ENCODE data around the gene FOXL2. TPM values are rescaled to one million over a fixed set of nuclear protein-coding genes. Genes with fewer than 3 reads are reported as not detected.

The FOXL2 gene
- total RNA-seq, 1 donor from 2014 or later: 0.21 TPM

GRCh38 chr3:138908846-138909245 is 38.1 kb downstream of the FOXL2 start:
- TF ChIP-seq, protein P1, sequence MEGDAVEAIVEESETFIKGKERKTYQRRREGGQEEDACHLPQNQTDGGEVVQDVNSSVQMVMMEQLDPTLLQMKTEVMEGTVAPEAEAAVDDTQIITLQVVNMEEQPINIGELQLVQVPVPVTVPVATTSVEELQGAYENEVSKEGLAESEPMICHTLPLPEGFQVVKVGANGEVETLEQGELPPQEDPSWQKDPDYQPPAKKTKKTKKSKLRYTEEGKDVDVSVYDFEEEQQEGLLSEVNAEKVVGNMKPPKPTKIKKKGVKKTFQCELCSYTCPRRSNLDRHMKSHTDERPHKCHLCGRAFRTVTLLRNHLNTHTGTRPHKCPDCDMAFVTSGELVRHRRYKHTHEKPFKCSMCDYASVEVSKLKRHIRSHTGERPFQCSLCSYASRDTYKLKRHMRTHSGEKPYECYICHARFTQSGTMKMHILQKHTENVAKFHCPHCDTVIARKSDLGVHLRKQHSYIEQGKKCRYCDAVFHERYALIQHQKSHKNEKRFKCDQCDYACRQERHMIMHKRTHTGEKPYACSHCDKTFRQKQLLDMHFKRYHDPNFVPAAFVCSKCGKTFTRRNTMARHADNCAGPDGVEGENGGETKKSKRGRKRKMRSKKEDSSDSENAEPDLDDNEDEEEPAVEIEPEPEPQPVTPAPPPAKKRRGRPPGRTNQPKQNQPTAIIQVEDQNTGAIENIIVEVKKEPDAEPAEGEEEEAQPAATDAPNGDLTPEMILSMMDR (IDR thresholded peaks at IDR 0.05): no peak
- no peaks in the 10 kb centered on the region for H3K36me3 Mint-ChIP-seq (ENCODE audit: unreplicated experiment)
- DNase-seq (ENCODE audit: extremely low spot score, unreplicated experiment): no peak
- H3K27me3 Mint-ChIP-seq (ENCODE audit: unreplicated experiment): no peaks in the 10 kb centered on the region
- H3K4me1 Mint-ChIP-seq (ENCODE audit: unreplicated experiment): no peaks in the 10 kb centered on the region
- H3K9me3 Mint-ChIP-seq (ENCODE audit: unreplicated experiment): peaks cover 4% of the 10 kb centered on the region
- H3K4me3 Mint-ChIP-seq (ENCODE audit: unreplicated experiment): no peak overlapping the region
- H3K27ac Mint-ChIP-seq (ENCODE audit: unreplicated experiment): no peak overlapping the region

- no peaks in the 10 kb centered on the region for H3K4me1 Mint-ChIP-seq (ENCODE audit: unreplicated experiment)
- H3K27ac Mint-ChIP-seq (ENCODE audit: unreplicated experiment): no peak overlapping the region
- TF ChIP-seq, protein P1 (IDR thresholded peaks at IDR 0.05): no peak
- DNase-seq (ENCODE audit: extremely low spot score, unreplicated experiment): no peak
- no peak overlapping the region for H3K4me3 Mint-ChIP-seq (ENCODE audit: unreplicated experiment)
- no peaks in the 10 kb centered on the region for H3K27me3 Mint-ChIP-seq (ENCODE audit: unreplicated experiment)
- H3K36me3 Mint-ChIP-seq (ENCODE audit: unreplicated experiment): no peaks in the 10 kb centered on the region
- peaks cover 4% of the 10 kb centered on the region for H3K9me3 Mint-ChIP-seq (ENCODE audit: unreplicated experiment)
These were observed 39.4 kb downstream of the FOXL2 start for GRCh38 chr3:138907539-138907938.

DNA sequence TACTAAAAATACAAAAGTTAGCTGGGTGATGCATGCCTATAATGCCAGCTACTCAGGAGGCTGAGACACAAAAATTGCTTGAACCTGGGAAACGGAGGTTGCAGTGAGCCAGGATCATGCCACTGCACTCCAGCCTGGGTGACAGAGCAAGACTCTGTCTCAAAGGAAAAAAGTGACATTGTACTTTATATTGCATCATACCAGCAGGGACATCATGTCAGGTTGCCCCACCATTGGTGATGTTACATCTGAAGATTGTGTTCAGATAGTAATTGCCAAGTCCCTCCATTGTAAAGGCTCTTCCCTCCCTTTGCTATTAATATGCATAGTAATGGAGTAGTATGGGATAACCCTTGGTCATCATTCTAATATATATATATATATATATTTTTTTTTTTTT is 44.8 kb downstream of the FOXL2 start:
- H3K9me3 Mint-ChIP-seq (ENCODE audit: unreplicated experiment): peaks cover 4% of the 10 kb centered on the region
- H3K27ac Mint-ChIP-seq (ENCODE audit: unreplicated experiment): no peak overlapping the region
- no peaks in the 10 kb centered on the region for H3K36me3 Mint-ChIP-seq (ENCODE audit: unreplicated experiment)
- H3K4me3 Mint-ChIP-seq (ENCODE audit: unreplicated experiment): no peak overlapping the region
- no peak for DNase-seq (ENCODE audit: extremely low spot score, unreplicated experiment)
- H3K27me3 Mint-ChIP-seq (ENCODE audit: unreplicated experiment): peaks cover 9% of the 10 kb centered on the region
- TF ChIP-seq, protein P1 (IDR thresholded peaks at IDR 0.05): no peak
- H3K4me1 Mint-ChIP-seq (ENCODE audit: unreplicated experiment): no peaks in the 10 kb centered on the region

GRCh38 chr3:138901567-138901966 is 45.4 kb downstream of the FOXL2 start:
- Mint-ChIP-seq H3K27ac (ENCODE audit: unreplicated experiment) (no peak overlapping the region), H3K9me3 (ENCODE audit: unreplicated experiment) (peaks cover 4% of the 10 kb centered on the region), H3K36me3 (ENCODE audit: unreplicated experiment) (no peaks in the 10 kb centered on the region), H3K4me1 (ENCODE audit: unreplicated experiment) (no peaks in the 10 kb centered on the region), H3K4me3 (ENCODE audit: unreplicated experiment) (no peak overlapping the region), H3K27me3 (ENCODE audit: unreplicated experiment) (peaks cover 9% of the 10 kb centered on the region)
- TF ChIP-seq, protein P1 (IDR thresholded peaks at IDR 0.05): no peak
- no peak for DNase-seq (ENCODE audit: extremely low spot score, unreplicated experiment)

- Mint-ChIP-seq H3K27me3 (ENCODE audit: unreplicated experiment) (peaks cover 9% of the 10 kb centered on the region), H3K27ac (ENCODE audit: unreplicated experiment) (no peak overlapping the region), H3K9me3 (ENCODE audit: unreplicated experiment) (no peaks in the 10 kb centered on the region), H3K36me3 (ENCODE audit: unreplicated experiment) (no peaks in the 10 kb centered on the region), H3K4me1 (ENCODE audit: unreplicated experiment) (no peaks in the 10 kb centered on the region), H3K4me3 (ENCODE audit: unreplicated experiment) (no peak overlapping the region)
- no peak for DNase-seq (ENCODE audit: extremely low spot score, unreplicated experiment)
- TF ChIP-seq, protein P1 (IDR thresholded peaks at IDR 0.05): no peak
These were observed 47.5 kb downstream of the FOXL2 start for GRCh38 chr3:138899351-138899991.

Data from osteocyte (in vitro differentiated cells).